Activated CD8-positive, alpha-beta memory T cell treated with anti-CD3 and anti-CD28 coated beads, Interleukin-2, amount 50 U/mL, for 1 hour (primary cell): Measurements from ENCODE around the gene ROR1.

ENCODE experiments used
- DNase-seq: peaks from one replicate; pipeline ENCODE4 v3.0.0-alpha.2; 2020; ENCODE audit errors: extremely low read depth

ROR1 gene

DNA sequence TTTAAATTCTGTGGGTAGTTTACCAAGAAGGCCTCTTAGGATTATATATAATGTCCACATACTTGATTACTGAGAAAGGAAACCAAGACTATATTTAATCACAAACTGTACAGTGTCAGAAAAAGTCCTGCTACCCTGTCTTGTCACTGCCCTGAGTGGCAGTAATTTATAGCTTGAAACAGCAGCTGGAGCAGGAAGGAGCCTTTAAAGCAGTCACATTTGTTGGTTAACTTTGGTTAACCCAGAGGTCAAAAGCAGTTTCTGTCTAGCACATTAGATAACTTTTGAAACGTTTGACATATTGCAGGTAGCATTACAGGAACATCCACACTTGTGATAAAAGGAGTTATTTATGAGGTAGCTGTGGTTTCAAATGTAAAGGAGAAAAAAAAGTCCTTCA lies 161.7 kb downstream of the ROR1 start:
- no peak for DNase-seq

DNA sequence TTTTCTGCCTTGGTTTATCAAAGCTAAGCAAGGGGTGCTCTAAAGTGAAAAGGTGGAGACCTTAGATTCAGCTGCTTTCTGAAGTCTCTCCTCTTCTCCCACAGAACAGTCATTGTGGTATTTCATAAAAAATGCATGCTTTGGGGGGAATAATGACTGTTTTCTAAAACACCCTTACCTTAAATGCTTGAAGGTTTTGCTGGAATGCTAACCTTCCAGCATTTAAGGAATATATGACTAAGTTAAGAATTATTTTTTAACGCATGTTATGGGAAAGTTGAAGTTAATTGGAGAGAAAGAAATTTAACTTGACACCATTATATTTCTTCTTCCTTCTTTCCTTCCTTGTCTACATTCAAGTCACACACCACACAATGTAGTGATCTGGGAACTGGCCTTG lies 162.5 kb downstream of the ROR1 start:
- no peak for DNase-seq

DNA sequence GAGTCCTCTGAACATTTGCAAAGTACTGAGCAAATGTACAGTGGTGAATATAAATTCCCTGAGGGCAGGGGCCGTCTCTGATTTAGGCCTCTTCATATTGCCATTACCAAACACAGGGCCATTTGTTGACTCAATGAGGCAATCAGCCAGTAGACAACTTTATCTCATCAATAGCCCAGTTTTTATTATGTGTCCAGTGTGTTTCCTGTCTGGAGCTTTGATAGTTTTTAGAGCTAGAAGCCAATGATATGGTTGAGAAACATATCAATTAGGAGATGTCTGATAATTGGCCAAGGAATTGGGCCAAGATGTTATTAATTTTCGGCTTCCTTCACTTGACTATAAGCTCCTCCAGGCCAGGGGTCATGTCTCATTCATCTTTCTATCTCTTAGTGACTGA lies 163.0 kb downstream of the ROR1 start:
- DNase-seq = no peak

DNA sequence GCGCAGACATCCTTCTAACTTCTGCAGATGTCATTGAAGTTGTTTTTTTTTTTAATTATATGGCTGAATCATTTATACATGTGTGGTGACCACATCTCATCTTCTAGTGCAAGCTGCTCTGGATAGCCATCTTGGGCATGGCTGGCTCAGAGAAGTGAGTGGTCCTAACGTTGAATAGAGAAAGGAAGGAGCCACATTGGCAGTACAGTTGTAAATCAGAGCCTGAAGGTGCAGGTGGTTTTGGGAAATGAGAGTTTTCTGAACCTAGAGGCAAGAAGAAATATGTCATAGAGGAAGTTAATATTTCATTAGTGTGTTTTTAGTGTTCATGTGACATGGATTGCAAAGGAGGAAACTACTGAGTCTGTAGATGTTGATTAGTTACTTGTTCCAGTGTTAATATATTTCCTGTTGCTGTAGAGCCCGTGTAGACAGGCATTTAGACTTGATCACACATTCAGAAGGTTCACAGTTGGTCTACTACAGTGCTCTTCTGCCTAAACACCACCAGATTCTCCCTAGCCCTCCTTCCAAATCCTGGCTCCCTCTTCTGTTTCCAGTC lies 163.7 kb downstream of the ROR1 start:
- DNase-seq = no peak

DNA sequence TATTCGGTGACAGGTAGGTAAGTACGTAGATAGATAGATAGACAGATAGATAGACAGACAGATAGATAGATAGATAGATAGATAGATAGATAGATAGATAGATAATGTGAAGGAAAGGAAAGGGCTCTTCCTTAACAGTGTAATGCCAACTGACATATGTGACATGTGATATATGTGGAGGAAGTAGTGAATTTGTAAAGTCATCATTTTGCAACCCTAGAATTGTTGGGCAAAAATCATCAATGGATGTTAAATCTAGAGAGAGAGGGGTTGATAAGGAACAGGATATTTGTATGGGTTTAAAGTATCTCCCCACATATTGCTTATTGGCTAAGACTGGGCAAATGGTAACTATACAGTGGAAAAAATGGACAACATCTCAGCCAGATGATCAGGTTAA lies 166.6 kb downstream of the ROR1 start:
- no peak for DNase-seq

DNA sequence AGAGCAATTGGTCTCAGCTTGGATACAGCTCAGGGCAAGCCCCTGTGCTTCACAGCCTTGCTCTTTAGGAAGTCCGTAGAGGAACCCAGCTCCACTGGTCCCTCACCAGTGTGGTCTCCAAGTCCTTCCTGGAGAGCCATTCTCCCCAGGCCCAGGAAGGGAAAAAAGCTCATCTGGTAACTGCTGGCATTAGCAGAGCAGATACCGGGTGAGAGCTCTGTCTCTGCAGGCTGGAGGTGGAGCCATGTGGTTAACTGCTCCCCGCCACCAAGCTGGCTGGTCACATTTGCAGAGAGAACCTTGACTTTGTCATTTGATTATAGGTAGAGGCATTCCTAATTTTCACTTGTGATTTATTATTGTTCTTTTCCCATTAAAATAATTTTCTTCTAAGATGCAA lies 169.6 kb downstream of the ROR1 start:
- no peak for DNase-seq

DNA sequence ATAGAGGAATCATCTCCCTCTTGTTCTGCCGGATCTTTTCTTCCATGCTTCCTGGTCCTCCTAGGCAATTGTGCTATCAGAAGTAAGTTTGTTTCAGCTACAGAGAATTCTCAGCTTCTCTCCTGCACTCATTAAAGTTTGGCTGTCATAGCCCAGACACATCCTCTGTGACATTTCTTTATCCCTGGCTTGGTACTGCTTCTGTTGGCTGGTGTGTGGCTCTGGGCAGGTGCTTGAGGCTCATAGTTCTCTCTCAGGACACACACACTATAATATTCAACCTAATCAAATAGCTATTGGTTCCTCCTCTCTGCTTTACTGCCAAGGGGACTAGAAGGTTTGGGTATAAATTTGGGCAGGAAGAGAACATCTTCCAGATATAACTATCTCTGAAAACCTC lies 172.1 kb downstream of the ROR1 start:
- no peak for DNase-seq

DNA sequence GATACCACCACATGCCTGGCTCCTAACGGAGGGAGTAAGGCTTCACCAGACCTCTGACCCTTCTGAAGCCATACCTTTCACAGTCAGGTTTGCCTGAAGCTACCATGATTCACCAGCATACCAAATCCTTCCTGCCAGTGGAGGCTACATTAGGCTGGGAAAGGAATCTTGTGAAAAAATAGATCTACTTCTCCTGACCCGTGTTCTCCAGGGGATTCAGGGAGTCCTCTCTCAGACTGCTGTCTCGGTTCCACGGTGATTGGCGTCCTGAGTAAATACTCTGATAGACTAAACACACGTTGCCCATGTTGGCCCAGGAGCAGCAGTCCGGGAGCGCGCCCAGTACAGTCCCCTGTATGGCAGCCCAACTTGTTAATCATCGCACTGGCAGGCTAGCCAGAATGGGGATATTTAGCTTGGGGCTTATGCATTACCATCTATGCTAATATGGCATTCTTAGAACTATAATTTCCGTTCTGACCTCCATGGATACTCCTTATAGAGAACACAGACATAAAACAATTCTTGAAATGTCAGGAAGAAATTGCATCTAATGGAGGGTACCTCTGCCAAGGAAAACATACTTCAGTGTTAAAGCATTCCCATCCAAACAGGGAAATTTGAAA lies 173.2 kb downstream of the ROR1 start:
- no peak for DNase-seq

DNA sequence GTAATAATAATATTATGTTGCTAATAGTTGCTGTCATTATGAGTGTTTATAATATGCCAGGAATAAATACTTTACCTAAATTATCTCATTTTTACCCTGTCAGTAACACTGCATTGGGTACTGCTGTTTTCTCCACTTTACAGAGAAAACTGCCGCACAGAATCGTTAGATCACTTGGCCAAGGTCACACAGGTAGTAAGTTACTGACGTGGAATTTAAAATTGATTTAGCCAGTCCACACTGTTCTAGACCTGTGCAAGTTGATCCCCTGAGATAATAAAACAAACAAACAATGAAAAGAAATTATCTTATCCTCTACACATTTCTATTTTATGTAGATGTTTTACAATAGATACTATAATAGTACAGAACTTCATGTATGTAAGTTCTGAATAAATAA lies 174.1 kb downstream of the ROR1 start:
- no peak for DNase-seq

DNA sequence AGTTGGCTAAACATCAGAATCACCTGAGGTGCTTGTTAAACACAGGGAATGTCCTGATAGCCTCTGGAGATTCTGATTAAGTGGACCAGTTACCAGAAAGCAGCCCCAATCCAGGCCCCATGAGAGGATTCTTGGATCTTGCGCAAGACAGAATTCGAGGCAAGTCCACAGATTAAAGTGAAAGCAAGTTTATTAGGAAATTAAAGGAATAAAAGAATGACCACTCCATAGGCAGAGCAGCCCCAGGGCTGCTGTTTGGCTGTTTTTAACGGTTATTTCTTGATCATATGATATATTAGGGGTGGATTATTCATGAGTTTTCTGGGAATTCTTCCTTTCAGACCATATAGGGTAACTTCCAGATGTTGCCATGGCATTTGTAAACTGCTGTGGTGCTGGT lies 176.2 kb downstream of the ROR1 start:
- DNase-seq = no peak

DNA sequence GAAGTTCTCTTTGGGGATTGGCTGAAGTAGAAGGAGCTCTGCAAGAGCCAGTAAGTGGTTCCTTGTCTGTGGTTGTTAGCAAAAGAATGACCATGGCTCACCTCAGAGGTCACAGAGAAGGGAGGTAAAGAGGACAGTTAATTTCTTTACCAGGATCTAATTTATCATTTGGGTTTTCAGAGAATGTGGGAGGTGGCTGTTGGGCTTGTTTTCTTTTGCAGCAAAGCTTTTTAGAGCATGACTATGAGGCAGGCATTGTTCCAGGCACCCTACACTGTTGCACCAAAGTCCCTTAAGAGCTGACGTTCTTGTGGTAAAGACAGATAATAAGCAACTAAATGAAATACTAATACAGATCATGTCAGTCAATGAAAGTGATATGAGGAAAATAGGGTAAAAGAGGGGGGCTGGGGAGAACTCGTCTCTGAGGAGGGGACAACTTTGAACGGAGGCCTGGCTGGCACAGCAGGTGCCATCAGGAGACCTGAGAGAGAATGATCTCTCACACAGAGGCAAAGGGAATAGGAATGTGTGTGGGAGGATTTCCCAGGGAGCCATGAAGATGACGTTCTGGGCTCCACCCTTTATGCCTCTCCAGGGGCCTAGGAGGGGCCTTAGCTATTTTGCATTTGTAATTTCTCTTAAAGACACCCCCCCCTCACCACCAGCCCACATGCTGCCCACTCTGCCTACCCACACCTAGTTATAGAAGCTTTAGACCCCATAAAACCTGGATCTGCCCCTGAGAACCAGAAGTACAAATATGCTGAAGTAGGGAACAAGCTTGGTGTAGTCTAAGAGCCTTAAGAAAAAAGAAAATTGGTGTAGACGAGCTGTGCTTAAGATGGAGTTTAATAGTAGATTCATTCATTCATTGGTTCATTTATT lies 177.5 kb downstream of the ROR1 start:
- DNase-seq = no peak

DNA sequence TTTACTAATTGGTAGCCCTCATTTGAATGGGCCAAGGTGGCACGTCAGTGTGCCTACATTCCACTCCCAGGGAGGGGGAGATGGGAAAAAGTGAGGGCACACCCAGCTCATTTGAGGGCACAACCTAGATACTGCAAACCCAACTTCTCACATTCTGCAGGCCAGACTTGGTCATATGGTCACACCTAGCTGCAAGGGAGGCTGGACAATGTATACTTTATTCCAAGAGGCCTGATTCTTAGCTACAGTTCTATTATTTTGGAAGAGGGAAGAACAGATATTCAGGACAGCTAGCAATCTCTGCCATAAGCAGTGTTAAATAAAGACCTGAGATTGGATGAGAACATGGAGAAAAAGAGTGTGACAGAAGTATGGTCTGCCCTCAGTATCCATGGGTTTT lies 180.4 kb downstream of the ROR1 start:
- no peak for DNase-seq

DNA sequence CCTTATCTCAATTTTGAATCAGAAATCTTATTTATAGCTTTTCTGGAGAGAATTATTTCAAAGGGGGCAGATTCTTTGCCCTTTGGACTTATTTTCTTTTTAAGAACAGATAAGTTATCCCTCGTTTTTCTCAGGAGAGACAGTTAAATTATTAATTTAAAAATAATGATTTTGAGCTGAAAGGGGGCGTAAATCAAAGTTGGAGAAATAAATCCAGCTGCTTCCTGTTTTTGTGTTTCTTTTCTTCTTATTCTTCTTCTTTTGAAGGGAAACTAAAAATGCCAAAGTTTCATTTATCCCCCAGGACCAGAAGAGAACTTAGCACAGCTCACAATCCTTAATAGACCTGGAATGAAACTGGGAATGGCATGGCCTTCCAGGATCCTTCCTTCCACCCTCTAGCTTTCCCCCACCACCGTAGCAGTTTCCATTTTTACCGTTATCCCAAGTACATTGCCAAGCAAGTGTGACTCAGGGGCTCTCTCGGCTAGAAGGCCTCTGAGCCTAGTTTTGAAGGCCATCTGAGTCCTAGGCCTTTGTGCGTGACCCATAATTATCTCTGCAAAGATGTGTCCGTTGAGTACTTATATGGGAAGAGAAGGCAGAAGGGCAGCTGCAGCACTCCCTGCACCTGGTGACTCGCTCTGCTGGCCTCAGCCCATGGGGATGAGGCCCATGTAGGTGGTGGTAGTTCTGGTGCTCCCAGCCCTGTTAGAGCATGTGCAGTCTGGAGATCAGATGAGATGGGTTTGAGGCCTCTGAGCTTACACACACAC lies 181.7 kb downstream of the ROR1 start:
- no peak for DNase-seq

DNA sequence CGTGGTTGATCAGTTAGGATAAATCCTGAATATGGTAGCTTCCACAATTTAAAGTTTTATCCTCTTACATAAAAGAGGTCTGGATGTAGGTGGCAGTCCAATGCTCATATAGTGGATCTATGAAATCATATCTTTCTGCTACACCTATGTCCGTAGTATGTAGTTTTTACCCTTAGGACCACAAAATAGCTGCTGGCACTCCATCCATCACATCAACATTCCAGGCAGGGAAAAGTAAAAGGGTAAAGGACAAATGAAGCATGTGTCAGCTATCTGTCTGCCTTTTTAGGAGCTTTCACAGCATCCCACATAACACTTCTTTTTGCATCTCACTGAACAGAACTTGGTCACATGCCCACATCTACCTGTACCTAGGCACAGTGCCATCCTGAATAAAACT lies 184.7 kb downstream of the ROR1 start:
- no peak for DNase-seq

DNA sequence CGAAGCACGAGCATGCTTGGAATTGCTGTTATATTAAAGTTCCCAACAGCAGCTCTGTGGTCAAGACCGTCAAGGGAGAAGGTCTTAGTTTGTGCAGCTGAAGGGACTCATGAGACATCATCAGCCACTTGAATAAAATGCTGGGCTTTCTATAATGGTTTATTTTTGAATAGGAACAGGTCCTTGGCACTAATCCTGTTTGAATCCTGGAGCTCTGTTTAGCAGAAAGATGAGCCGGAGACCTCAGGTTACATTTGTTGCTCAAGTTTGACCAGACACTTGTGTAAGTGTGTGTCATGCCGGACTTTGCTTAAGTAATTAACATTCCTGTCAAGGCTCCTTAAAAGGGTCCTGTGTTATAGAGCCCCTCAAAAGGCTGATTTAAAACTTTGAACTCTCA lies 186.5 kb downstream of the ROR1 start:
- DNase-seq = no peak

DNA sequence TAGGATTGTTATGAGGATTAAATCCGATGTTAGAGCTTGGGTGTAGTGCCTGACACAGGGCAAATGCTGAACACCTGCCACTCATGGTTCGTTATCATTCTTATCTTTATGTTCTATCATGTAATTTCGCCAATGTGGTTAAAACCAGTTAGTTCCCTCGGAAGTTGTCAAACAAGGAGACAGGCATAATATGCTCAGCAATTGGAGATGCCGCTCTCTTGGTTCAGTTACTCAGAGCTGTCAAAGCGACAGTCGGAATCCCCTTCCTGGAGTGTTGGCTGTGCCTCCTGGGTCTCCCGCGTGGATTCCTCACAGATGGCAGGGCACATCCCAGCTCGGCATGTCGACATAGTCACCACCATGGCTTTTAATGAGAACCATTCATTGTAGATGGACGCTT lies 192.2 kb downstream of the ROR1 start:
- DNase-seq = no peak

DNA sequence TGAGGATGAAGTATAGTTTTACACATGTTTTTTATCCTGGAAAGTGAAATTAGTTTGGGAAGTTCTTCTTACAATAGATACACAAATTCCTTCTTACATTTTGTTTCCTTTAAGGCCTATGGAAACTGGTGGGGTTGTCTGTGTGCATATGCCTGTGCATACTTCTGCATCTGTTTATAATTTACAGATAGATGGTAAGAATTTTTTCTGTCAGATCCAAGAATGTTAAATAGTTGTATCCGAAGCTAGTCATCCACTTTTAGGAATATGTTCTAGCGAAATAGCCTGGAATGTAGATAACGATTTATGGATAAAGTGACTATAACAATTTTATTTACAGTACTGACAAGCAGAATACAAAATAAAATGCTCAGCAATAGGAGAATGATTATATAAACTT lies 194.1 kb downstream of the ROR1 start:
- no peak for DNase-seq

DNA sequence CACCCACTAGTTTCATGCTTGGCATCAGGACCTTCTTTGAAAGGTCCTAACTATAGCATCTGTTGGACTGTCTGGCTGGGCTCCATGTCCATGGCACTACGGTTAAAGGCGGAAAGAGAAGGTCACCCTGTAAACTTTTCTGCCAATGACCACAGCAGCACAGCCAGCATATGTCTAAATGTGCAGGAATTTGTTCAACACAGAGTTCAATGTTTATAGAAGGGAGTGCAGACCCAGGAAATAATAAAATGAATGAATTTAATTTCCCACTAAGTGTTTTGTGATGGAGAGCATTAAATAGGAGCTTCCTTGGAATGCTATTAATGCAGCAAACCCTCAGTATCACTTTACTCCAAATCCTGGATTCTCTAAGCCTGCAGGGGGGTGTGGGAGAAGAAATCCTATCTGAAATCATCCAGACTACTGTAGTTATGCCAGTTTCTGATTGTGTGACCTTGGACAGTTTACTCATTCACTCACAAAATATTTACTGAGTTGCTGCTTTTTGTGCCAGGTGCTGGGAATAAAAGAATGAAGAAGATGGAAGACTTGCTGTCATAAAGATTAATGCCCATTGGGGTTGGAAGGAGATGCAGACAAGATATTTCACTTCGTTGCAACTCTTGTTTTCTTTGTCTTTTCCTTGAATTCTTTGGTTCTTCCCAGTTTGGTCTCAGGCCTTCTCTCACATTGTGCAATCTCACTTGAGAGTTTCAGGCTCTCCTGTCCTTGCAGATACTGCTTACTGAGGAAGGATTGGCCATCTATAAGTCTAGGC lies 195.0 kb downstream of the ROR1 start:
- DNase-seq = no peak

DNA sequence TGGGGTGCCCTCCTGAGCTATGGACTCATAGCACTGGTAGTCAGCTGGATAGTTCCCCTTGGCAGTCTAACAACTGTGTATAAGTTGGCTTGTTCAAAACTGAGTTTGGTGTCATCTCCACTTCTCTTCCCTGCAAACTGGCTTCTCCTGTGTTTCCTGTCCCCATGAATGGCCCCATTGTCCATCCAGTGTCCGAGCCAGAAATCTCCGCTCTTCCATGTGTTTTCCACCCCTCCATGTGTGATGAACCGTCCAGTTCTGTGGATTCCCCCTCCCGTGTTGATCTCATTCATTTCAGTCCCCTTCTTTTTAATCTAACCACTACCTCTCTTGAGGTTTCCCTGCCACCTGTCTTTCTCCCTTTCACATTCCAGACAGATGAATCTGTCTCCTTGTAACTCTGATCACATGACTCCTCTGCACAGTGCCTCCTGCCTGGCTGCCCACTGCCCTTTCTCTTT lies 195.7 kb downstream of the ROR1 start:
- no peak for DNase-seq

DNA sequence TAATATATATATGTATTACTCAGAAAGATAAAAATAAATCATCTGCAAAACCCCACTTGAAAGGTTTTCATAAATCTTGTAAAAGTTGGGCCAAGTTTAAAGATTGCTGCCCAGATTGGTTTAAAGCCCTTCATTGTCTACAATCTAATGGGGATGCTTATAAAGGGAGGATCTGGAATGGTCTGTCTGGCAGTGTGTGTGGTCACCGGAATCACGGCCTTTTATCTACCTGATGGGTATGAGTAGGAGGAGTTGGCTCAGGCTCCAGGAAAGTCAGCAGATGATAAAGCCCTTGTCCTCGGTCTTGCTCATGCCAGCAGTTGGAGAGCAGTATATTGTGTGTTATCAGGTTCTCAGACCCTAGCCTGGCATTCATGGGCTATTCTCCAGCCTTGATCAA lies 197.7 kb downstream of the ROR1 start:
- DNase-seq = no peak

DNA sequence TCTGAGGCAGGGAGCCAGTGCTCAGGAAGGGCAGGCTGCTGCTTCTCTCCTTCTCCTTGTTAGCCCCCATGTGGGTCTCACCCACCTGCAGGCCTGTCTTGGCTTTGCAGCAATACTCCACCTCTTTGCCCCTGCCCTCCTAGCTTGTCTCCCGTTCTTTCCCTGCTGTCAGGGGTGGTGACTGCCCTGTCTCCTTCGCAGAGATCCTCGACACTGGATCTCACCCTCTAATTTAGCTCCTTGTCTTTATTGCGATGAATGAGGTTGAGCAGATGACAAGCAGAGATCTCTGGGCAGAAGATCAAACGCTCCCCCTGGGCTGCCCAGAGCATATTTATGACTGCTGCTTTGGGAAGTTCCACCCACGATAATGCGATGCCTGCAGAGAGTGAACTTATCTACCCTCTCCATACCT lies 199.2 kb downstream of the ROR1 start:
- no peak for DNase-seq

DNA sequence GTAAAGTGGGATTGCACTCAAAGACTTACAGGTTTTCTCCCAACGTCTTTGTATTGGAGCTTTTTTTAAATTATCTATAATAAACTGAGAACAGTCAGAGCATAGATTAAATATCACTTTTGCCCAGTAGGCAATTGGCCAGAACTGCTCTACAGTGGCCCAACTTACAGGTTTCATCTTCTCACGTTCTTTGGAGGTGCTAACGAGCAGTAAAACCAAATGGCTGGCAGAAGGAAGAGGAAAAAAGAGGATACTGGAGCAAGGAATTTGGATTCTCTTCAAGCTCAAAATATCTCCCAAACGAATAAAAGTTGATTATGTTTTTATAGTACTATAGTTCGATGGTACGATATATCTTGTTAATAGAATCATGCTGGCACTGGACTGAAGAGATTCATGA lies 201.1 kb downstream of the ROR1 start:
- DNase-seq = no peak
